ENCODE data around the gene ZNF407. TPM values are rescaled to one million over a fixed set of nuclear protein-coding genes. Genes with fewer than 3 reads are reported as not detected.

ZNF407 gene
- total RNA-seq, 1 experiment from 2014 or later, result 7.6 TPM

GRCh38 chr18:74589811-74590210, 7.9 kb upstream of the ZNF407 start:
- Histone ChIP-seq H3K9me2 (ENCODE audit: insufficient read depth) (no peaks in the 10 kb centered on the region), H3K79me2 (ENCODE audit: insufficient read depth, low read length) (peaks cover 3% of the 10 kb centered on the region; the same call in 1 of the 2 replicates), H2AFZ (ENCODE audit: low read depth, low read length, poor library complexity, severe bottlenecking) (no peak overlapping the region), H3K9ac (ENCODE audit: low read length) (no peak overlapping the region), H3K4me2 (ENCODE audit: low read length) (no peak overlapping the region), H3K27me3 (ENCODE audit: insufficient read depth, low read length) (peaks cover 33% of the 10 kb centered on the region), H3K9me3 (ENCODE audit: control insufficient read depth in 1 of 2, insufficient read depth in 1 of 2, low read depth in 1 of 2, low read length in 2 of 2) (no peaks in the 10 kb centered on the region), H4K20me1 (ENCODE audit: insufficient read depth) (no peaks in the 10 kb centered on the region), H3K4me3 (replicated peaks in 1 of 2; ENCODE audit: low read depth in 1 of 2, low read length in 2 of 2) (no peak overlapping the region), H3K4me1 (ENCODE audit: control insufficient read depth in 1 of 2, insufficient read depth in 2 of 2, low read length in 2 of 2) (no peaks in the 10 kb centered on the region), H3K36me3 (ENCODE audit: control insufficient read depth in 1 of 2, insufficient read depth in 2 of 2, low read length in 2 of 2) (no peaks in the 10 kb centered on the region), H3K27ac (ENCODE audit: low read depth, low read length) (no peak overlapping the region)
- no peak for DNase-seq (ENCODE audit: low read depth, low spot score)
- CTCF ChIA-PET, result no interaction called here
- TF ChIP-seq SP1 (IDR thresholded peaks at IDR 0.05; ENCODE audit: low read depth) (no peak), CBX3 (IDR thresholded peaks at IDR 0.05; ENCODE audit: low read depth) (no peak), YY1 (IDR thresholded peaks at IDR 0.05; ENCODE audit: extremely low read depth, insufficient replicate concordance, low read depth, low read length) (no peak), CTCF (IDR thresholded peaks at IDR 0.05 in 2 of 3, conservative IDR thresholded peaks at IDR 0.05 in 1 of 3; ENCODE audit: borderline replicate concordance in 1 of 3, insufficient read depth in 1 of 3, low read depth in 2 of 3, low read length in 2 of 3) (no peak), SRF (IDR thresholded peaks at IDR 0.05; ENCODE audit: low read depth) (no peak), ZNF274 (IDR thresholded peaks at IDR 0.05; ENCODE audit: low read depth, low read length) (no peak), POLR2A (IDR thresholded peaks at IDR 0.05; ENCODE audit: borderline replicate concordance, extremely low read depth, insufficient read depth, insufficient read length) (no peak)
- ATAC-seq, result no peak
- RAD21 ChIA-PET (ENCODE audit: low non-redundant PET in 1 of 2, low total read pairs in 2 of 2, uncharacterized antibody in 2 of 2, unreplicated experiment in 2 of 2), result no interaction called here
- intact Hi-C loops (cut with micrococcal nuclease), result loop anchor here (10.0 kb wide), 1 partner anchor 95 kb away; the partner anchor contains the start of gene CNDP2
- POLR2A ChIA-PET, result no interaction called here
- BruUV-seq (replicated peaks), result no TSS peak

DNA sequence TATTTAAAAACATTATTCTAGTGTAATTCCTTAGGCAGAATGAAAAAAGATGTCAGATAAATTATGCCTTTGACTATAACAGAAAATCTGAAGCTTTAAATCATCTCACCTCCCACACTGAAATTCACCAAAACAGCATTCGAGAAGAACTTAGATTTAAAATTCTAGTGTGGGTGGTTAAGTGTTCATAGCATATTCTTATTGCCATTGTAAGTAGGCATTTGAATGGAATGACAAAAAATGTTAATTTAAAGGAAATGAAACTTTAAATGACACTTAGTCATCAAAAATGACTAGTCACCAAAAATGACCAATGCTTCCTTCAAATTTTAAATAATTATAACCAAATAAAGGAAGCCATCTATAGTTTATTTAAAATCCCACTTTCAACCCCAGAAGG, 7.0 kb upstream of the ZNF407 start:
- Histone ChIP-seq H4K20me1 (ENCODE audit: insufficient read depth) (no peaks in the 10 kb centered on the region), H3K9ac (ENCODE audit: low read length) (no peak overlapping the region), H3K36me3 (ENCODE audit: control insufficient read depth in 1 of 2, insufficient read depth in 2 of 2, low read length in 2 of 2) (no peaks in the 10 kb centered on the region), H3K9me2 (ENCODE audit: insufficient read depth) (no peaks in the 10 kb centered on the region), H3K4me1 (ENCODE audit: control insufficient read depth in 1 of 2, insufficient read depth in 2 of 2, low read length in 2 of 2) (peaks cover 1 to 2% of the 10 kb centered on the region in 2 experiments; a peak in 3 of 4 replicates), H3K9me3 (ENCODE audit: control insufficient read depth in 1 of 2, insufficient read depth in 1 of 2, low read depth in 1 of 2, low read length in 2 of 2) (no peaks in the 10 kb centered on the region), H3K79me2 (ENCODE audit: insufficient read depth, low read length) (peaks cover 12% of the 10 kb centered on the region), H3K27me3 (ENCODE audit: insufficient read depth, low read length) (peaks cover 33% of the 10 kb centered on the region), H3K4me2 (ENCODE audit: low read length) (no peak overlapping the region), H3K4me3 (replicated peaks in 1 of 2; ENCODE audit: low read depth in 1 of 2, low read length in 2 of 2) (no peak overlapping the region), H2AFZ (ENCODE audit: low read depth, low read length, poor library complexity, severe bottlenecking) (no peak overlapping the region), H3K27ac (ENCODE audit: low read depth, low read length) (no peak overlapping the region)
- ChIA-PET CTCF (no interaction called here), RAD21 (ENCODE audit: low non-redundant PET in 1 of 2, low total read pairs in 2 of 2, uncharacterized antibody in 2 of 2, unreplicated experiment in 2 of 2) (no interaction called here), POLR2A (no interaction called here)
- intact Hi-C loops (cut with micrococcal nuclease), result loop anchor here (10.0 kb wide), 1 partner anchor 96 kb away; the partner anchor contains the start of gene CNDP2
- DNase-seq (ENCODE audit: low read depth, low spot score) (no peak), ATAC-seq (no peak)
- BruUV-seq (replicated peaks), result no TSS peak
- TF ChIP-seq ZNF274 (IDR thresholded peaks at IDR 0.05; ENCODE audit: low read depth, low read length) (no peak), SIN3A (IDR thresholded peaks at IDR 0.05; ENCODE audit: low read depth) (no peak), CBX3 (IDR thresholded peaks at IDR 0.05; ENCODE audit: low read depth) (no peak), ZBTB33 (IDR thresholded peaks at IDR 0.05; ENCODE audit: extremely low read depth, insufficient replicate concordance, low read length) (no peak), POLR2AphosphoS5 (IDR thresholded peaks at IDR 0.05; ENCODE audit: low read depth, low read length) (no peak), RAD21 (IDR thresholded peaks at IDR 0.05; ENCODE audit: low read depth) (no peak), FOSL1 (IDR thresholded peaks at IDR 0.05; ENCODE audit: low read depth) (no peak), ATF3 (IDR thresholded peaks at IDR 0.05) (no peak), EZH2 (IDR thresholded peaks at IDR 0.05) (no peak), JUND (IDR thresholded peaks at IDR 0.05) (no peak), MAX (IDR thresholded peaks at IDR 0.05) (no peak), EZH2phosphoT487 (IDR thresholded peaks at IDR 0.05; ENCODE audit: borderline replicate concordance) (no peak)
